ENCODE measurements around the gene CELF4. TPM values are rescaled to one million over a fixed set of nuclear protein-coding genes. Genes with fewer than 3 reads are reported as not detected.

Gene CELF4
- total RNA-seq, 3 donors from 2014 or later = 1.0 TPM; not detected in 2

GRCh38 chr18:37434161-37434860 is 131.3 kb downstream of the CELF4 start:
- Histone ChIP-seq H3K27me3 (no peaks in the 10 kb centered on the region), H3K36me3 (no peaks in the 10 kb centered on the region), H3K27ac (no peak overlapping the region), H3K9me3 (peaks cover 0 to 3% of the 10 kb centered on the region in 2 donors), H3K4me3 (no peak overlapping the region), H3K4me1 (no peaks in the 10 kb centered on the region)
- intact Hi-C loops (cut with DNase I; ENCODE audit: low total_unique reads) = no loop called here
- DNase-seq (ENCODE audit: low spot score in 2 of 2) = no peak
- TF ChIP-seq CTCF (IDR thresholded peaks at IDR 0.05) = no peak
- TF ChIP-seq POLR2A (IDR thresholded peaks at IDR 0.05) = no peak
- TF ChIP-seq POLR2AphosphoS5 (IDR thresholded peaks at IDR 0.05) = no peak

- H3K9me3 ChIP-seq = no peaks in the 10 kb centered on the region
- DNase-seq (ENCODE audit: low spot score in 2 of 2) = no peak
- intact Hi-C loops (cut with DNase I; ENCODE audit: low total_unique reads) = no loop called here
- H3K27me3 ChIP-seq = no peaks in the 10 kb centered on the region
- H3K27ac ChIP-seq = no peak overlapping the region
- TF ChIP-seq POLR2A (IDR thresholded peaks at IDR 0.05) (no peak), CTCF (IDR thresholded peaks at IDR 0.05) (no peak), POLR2AphosphoS5 (IDR thresholded peaks at IDR 0.05) (no peak)
- no peaks in the 10 kb centered on the region for H3K4me1 ChIP-seq
- H3K4me3 ChIP-seq = no peak overlapping the region
- H3K36me3 ChIP-seq = no peaks in the 10 kb centered on the region
Measured at GRCh38 chr18:37432436-37433195, 133.0 kb downstream of the CELF4 start.

- no peaks in the 10 kb centered on the region for H3K4me1 ChIP-seq
- no peak for DNase-seq (ENCODE audit: low spot score in 2 of 2)
- intact Hi-C loops (cut with DNase I; ENCODE audit: low total_unique reads) = no loop called here
- H3K27ac ChIP-seq = no peak overlapping the region
- H3K4me3 ChIP-seq = no peak overlapping the region
- no peak for TF ChIP-seq POLR2A (IDR thresholded peaks at IDR 0.05)
- TF ChIP-seq POLR2AphosphoS5 (IDR thresholded peaks at IDR 0.05) = no peak
- TF ChIP-seq CTCF (IDR thresholded peaks at IDR 0.05) = no peak
- H3K36me3 ChIP-seq = no peaks in the 10 kb centered on the region
- H3K27me3 ChIP-seq = no peaks in the 10 kb centered on the region
- H3K9me3 ChIP-seq = no peaks in the 10 kb centered on the region
Measured at GRCh38 chr18:37430357-37431076, 135.1 kb downstream of the CELF4 start.

- TF ChIP-seq POLR2AphosphoS5 (IDR thresholded peaks at IDR 0.05) = no peak
- TF ChIP-seq POLR2A (IDR thresholded peaks at IDR 0.05) = no peak
- TF ChIP-seq CTCF (IDR thresholded peaks at IDR 0.05) = no peak
Measured at GRCh38 chr18:37429791-37430190, 135.8 kb downstream of the CELF4 start.

More at GRCh38 chr18:37429791-37430190, 135.8 kb downstream of the CELF4 start:
- no peak overlapping the region for H3K27ac ChIP-seq
- H3K4me1 ChIP-seq = no peaks in the 10 kb centered on the region
- no peaks in the 10 kb centered on the region for H3K27me3 ChIP-seq
- H3K36me3 ChIP-seq = no peaks in the 10 kb centered on the region
- DNase-seq (ENCODE audit: low spot score in 2 of 2) = no peak
- no peaks in the 10 kb centered on the region for H3K9me3 ChIP-seq
- intact Hi-C loops (cut with DNase I; ENCODE audit: low total_unique reads) = no loop called here
- H3K4me3 ChIP-seq = no peak overlapping the region

All from breast epithelium (tissue), 4 donors.